ENCODE data around the gene GCSAML.

GRCh38 chr1:247551721-247552120 is 2.8 kb downstream of the GCSAML start:
- TF ChIP-seq POLR2AphosphoS5 (IDR thresholded peaks at IDR 0.05; ENCODE audit: low read depth, low read length) (no peak), TAF1 (IDR thresholded peaks at IDR 0.05; ENCODE audit: low read depth, low read length) (no peak)
